ELR (cell line): ENCODE measurements around the gene KCNIP4.

Experiments
- DNase-seq: peaks from one replicate; pipeline ENCODE4 v3.0.0-alpha.2; 2015; ENCODE audit warnings: low read depth

The KCNIP4 gene

GRCh38 chr4:20944961-20945360, 1003.6 kb downstream of the KCNIP4 start:
- DNase-seq, result no peak

GRCh38 chr4:20944451-20944850, 1004.1 kb downstream of the KCNIP4 start:
- no peak for DNase-seq

DNA sequence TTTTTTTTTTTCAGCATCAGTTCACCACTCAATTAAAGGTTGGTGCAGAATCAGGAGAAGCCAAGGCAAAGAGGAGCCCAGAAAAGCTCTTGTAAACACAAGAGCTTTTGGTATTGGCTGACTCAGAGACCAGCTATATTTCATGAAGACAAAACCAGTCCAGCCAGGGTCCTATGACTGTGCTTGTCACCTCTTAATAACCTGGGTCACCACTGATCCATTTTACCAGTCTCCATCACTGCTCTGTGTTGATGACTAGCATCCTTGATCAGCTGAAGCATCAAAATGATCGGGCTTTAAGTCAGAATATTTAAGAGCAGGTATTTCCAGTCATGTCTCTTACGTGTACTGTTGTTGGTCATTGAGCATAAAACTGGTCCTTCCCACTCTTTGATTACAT, 1010.4 kb downstream of the KCNIP4 start:
- no peak for DNase-seq

- no peak for DNase-seq
These were observed 1022.0 kb downstream of the KCNIP4 start for GRCh38 chr4:20926529-20926928.

DNA sequence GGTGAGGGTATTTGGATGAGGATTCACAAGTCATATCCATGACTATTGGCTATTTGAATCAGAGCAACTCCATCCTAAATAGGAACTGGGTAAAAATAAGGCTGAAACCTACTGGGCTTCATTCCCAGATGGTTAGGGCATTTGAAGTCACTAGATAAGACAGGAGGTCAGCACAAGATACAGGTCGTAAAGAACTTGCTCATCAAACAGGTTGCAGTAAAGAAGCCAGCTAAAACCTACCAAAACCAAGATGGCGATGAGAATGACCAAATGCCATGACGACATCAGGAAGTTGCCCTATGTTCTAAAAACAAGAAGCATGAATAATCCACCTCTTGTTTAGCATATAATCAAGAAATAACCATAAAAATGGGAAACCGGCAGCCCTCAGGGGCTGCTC, 1023.4 kb downstream of the KCNIP4 start:
- DNase-seq, result no peak

DNA sequence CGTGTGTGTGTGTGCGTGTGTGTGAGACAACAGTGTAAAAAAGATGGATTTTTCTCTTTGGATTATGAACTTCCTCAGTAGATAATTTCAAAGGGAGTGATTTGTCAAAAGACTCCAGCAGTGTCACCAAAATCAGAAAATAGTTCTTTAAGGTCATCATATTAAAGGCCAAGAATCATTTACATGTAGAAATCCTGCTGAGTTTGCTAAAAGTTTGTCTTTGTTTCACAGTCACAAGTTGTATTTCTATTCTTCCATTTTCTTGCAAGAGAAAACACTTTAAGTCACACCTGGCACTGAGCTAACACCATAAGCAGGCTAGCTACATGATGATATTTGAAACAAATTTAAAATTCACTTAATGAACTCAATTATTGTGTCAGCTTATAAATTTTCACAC, 1025.6 kb downstream of the KCNIP4 start:
- no peak for DNase-seq

- DNase-seq, result no peak
These were observed 1032.5 kb downstream of the KCNIP4 start for GRCh38 chr4:20916106-20916505.

DNA sequence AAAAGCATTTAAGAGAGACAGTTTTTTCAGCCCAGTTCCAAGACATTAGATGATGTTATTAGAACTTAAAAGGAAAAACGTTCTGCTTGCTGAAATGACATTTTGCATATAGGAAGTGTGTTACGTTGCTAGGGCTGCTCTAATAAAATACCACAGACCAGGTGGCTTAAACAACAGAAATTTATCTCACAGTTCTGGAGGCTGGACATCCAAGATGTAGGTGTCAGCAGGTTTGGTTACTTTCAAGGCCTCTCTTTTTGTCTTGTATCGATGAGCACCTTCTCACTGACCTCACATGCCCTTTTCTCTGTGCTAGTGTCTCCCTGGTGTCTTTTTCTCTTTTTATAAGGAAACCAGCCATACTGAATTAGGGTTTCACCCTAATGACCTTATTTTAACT, 1043.6 kb downstream of the KCNIP4 start:
- no peak for DNase-seq

GRCh38 chr4:20901851-20902250, 1046.7 kb downstream of the KCNIP4 start:
- DNase-seq, result no peak

DNA sequence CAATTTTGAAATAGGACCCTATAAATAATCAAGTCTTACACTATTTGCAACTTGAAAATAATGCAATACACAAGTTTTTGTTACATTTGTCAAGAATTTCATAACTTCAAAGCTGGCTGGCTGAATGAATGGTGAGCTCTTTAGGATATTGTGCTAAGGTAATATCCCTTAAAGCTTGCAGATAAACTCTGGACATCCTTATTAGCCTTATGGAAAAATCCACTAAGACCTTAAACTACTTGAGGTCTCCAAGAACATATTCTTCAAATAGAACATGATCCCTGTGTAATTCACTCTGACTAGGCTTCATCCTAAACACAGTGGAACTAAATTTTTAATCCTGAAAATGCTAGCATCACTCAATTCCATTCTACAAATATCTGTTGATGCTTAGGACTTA, 1049.0 kb downstream of the KCNIP4 start:
- no peak for DNase-seq

GRCh38 chr4:20895988-20896387, 1052.6 kb downstream of the KCNIP4 start:
- DNase-seq, result no peak

DNA sequence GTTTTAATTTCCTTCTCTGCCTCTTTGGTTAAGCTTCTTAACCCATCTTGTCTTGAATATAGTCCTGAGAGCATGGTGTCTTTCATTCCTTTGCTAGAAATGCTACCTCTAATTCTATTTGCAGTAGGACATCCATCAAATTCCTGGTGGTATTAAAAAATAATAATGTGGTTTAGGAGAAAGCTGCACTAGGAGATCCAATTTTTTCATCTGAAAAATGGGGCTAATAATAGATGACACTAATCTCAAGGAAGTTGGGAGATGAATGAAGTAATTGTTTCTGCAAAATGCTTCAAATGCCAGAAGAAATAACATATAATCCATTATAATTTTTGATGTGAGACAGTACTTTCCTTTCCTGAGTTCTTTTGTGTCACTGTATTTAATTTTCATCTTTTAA, 1053.4 kb downstream of the KCNIP4 start:
- DNase-seq, result no peak

GRCh38 chr4:20890761-20891160, 1057.8 kb downstream of the KCNIP4 start:
- DNase-seq, result peak; percentile 1

- no peak for DNase-seq
These were observed 1058.7 kb downstream of the KCNIP4 start for GRCh38 chr4:20889901-20890300.

DNA sequence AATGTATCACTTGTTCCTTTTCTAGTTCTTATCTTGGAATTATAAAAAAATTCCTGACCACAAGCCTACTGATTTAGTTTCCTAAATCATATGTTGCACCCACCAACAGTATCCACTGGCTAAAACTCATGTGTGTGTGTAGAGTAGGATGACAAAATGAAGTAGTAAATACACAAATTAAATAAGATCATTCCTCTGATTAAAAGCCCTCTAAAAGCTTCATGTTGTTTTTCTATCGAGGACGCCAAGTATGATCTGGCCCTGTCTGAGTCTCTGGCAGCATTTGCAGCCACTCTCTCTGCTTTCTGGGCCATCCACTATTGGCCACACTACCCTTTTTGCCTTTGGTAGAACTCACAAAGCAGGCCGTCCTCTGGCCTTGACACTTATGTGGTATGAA, 1064.9 kb downstream of the KCNIP4 start:
- no peak for DNase-seq

GRCh38 chr4:20883231-20883630, 1065.3 kb downstream of the KCNIP4 start:
- no peak for DNase-seq

GRCh38 chr4:20882500-20882899, 1066.1 kb downstream of the KCNIP4 start:
- DNase-seq, result no peak

- DNase-seq, result no peak
These were observed 1066.9 kb downstream of the KCNIP4 start for GRCh38 chr4:20881658-20882057.

DNA sequence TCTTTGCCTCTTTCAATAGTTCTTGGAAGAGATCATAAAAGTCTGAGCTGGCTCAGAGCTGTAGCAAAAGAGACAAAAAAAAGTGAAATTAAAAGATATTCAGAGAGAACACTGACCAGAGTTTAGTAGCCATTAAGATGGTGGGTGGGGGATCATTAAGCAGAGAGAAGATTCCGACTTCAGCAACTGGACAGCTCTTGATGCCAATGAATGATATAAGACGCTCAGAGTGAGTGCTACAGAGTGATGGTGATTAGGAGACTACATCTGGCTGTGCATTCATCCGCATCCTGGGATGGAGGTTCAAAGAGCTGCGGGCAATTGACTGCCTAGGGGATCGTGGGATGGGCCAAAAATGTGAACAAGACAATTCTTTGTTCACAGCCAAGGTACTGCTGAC, 1069.8 kb downstream of the KCNIP4 start:
- no peak for DNase-seq

- no peak for DNase-seq
These were observed 1078.1 kb downstream of the KCNIP4 start for GRCh38 chr4:20870436-20870835.

- DNase-seq, result no peak
These were observed 1080.5 kb downstream of the KCNIP4 start for GRCh38 chr4:20868108-20868507.

- DNase-seq, result no peak
These were observed 1087.7 kb downstream of the KCNIP4 start for GRCh38 chr4:20860878-20861277.

DNA sequence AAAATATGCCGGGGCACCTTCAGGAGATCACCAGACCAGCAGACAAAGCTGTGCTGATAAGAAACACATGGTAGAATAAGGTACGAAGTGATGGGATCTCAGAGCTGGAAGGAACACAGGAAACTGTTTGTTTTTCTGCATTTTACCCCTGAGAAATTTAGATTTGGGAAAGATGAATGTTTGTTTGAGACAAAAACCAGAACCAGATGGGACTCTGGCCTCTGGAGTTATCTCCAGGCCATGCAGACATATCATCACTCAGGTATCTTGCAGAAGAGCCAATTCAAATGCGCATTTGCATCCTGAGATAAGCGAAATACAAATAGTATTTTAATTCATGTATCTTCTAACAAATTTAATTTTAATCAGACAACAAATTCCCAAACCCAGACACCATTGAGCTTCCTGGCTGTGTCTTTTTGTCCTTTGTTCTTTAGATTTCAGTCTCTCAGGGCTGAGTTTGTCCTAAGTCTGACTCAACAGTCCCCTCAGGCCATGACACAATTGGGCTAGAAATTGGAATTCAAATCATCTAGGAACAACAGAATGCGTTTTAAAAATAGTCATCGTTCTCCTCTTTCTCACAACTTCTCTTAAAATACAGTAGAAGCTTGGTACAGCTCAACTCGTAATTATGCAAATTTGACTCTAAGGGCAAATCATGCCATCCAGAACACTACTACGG, 1089.3 kb downstream of the KCNIP4 start:
- no peak for DNase-seq

GRCh38 chr4:20857081-20857480, 1091.5 kb downstream of the KCNIP4 start:
- DNase-seq, result no peak
